HL-60 (cell line): Measurements from ENCODE around the gene MUC20.

ENCODE experiments used
- DNase-seq, 2 experiments: peaks; one replicate each; pipeline ENCODE4 v3.0.0-alpha.2; 2010 to 2020; ENCODE audit warnings: low read depth in 1 of 2, low spot score in 1 of 2
- H3K27ac ChIP-seq: fragments of 250-450 bp; sonication (Bioruptor Pico); replicated peaks from 2 replicates; pipeline ENCODE4 v1.5.1; 2020; ENCODE audit warnings: mild to moderate bottlenecking, moderate library complexity
- H3K27me3 ChIP-seq: fragments of 250-450 bp; sonication (Bioruptor Pico); 2 replicates; pipeline ENCODE4 v1.5.1; 2021; ENCODE audit warnings: mild to moderate bottlenecking, moderate library complexity; ENCODE audit not compliant: insufficient read depth, poor library complexity, severe bottlenecking
- H3K4me3 ChIP-seq: replicated peaks from 2 replicates; pipeline ENCODE4 v1.5.1; 2011; ENCODE audit warnings: mild to moderate bottlenecking, control low read depth, low read length; ENCODE audit not compliant: insufficient read depth
- GABPA ChIP-seq: IDR thresholded peaks from 2 replicates; pipeline ENCODE4 v1.6.1; 2012; ENCODE audit warnings: low read depth
- POLR2AphosphoS5 ChIP-seq: IDR thresholded peaks from 2 replicates; pipeline ENCODE4 v1.6.1; 2012; ENCODE audit warnings: low read depth
- SPI1 ChIP-seq: IDR thresholded peaks from 2 replicates; pipeline ENCODE4 v1.6.1; 2012; ENCODE audit warnings: low read depth, mild to moderate bottlenecking, borderline replicate concordance
- TF ChIP-seq, protein P1 (sequence below): IDR thresholded peaks from one replicate; pipeline ENCODE4 v1.5.1; 2011; ENCODE audit warnings: low read length, control low read depth, inconsistent platforms; ENCODE audit not compliant: insufficient read depth
- TF ChIP-seq, protein P2 (sequence below): IDR thresholded peaks from 2 replicates; pipeline ENCODE4 v1.6.1; 2012; ENCODE audit warnings: low read depth; ENCODE audit not compliant: insufficient replicate concordance

The MUC20 gene

DNA sequence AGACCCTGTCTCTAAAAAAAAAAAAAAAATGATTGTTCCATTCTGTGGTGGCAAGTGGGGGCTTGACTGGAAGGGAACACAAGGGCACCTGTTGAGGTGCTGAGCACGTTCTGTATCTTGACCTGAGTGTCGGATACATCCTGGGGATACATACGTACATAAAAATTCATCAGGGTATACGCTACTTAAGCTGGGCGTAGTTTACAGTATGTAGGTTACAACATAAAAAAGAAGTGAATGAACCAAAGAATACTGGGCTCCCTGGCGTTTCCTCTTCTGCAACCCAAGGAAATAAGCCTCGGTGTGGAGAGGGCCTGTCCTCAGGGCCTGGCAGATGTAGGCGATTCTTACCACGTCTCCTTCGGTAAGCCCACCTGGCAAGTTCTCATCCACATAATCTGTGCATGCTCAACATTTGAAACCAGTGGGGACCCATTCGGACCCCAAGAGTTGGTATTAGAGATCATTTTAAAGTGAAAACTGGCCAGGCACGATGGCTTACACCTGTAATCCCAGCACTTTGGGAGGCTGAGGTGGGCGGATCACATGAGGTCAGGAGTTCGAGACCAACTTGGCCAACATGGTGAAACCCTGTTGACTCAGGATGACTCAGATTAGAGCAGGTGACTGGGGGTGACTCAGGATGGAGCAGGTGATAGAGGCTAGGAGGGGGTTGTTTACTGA lies 5.1 kb upstream of the MUC20 start:
- TF ChIP-seq POLR2AphosphoS5 (no peak), GABPA (no peak), SPI1 (no peak)
- TF ChIP-seq, protein P1, sequence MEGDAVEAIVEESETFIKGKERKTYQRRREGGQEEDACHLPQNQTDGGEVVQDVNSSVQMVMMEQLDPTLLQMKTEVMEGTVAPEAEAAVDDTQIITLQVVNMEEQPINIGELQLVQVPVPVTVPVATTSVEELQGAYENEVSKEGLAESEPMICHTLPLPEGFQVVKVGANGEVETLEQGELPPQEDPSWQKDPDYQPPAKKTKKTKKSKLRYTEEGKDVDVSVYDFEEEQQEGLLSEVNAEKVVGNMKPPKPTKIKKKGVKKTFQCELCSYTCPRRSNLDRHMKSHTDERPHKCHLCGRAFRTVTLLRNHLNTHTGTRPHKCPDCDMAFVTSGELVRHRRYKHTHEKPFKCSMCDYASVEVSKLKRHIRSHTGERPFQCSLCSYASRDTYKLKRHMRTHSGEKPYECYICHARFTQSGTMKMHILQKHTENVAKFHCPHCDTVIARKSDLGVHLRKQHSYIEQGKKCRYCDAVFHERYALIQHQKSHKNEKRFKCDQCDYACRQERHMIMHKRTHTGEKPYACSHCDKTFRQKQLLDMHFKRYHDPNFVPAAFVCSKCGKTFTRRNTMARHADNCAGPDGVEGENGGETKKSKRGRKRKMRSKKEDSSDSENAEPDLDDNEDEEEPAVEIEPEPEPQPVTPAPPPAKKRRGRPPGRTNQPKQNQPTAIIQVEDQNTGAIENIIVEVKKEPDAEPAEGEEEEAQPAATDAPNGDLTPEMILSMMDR = no peak
- TF ChIP-seq, protein P2, sequence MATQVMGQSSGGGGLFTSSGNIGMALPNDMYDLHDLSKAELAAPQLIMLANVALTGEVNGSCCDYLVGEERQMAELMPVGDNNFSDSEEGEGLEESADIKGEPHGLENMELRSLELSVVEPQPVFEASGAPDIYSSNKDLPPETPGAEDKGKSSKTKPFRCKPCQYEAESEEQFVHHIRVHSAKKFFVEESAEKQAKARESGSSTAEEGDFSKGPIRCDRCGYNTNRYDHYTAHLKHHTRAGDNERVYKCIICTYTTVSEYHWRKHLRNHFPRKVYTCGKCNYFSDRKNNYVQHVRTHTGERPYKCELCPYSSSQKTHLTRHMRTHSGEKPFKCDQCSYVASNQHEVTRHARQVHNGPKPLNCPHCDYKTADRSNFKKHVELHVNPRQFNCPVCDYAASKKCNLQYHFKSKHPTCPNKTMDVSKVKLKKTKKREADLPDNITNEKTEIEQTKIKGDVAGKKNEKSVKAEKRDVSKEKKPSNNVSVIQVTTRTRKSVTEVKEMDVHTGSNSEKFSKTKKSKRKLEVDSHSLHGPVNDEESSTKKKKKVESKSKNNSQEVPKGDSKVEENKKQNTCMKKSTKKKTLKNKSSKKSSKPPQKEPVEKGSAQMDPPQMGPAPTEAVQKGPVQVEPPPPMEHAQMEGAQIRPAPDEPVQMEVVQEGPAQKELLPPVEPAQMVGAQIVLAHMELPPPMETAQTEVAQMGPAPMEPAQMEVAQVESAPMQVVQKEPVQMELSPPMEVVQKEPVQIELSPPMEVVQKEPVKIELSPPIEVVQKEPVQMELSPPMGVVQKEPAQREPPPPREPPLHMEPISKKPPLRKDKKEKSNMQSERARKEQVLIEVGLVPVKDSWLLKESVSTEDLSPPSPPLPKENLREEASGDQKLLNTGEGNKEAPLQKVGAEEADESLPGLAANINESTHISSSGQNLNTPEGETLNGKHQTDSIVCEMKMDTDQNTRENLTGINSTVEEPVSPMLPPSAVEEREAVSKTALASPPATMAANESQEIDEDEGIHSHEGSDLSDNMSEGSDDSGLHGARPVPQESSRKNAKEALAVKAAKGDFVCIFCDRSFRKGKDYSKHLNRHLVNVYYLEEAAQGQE = no peak
- no peak overlapping the region for H3K27ac ChIP-seq
- no peak overlapping the region for H3K4me3 ChIP-seq
- H3K27me3 ChIP-seq = peaks cover 7% of the 10 kb centered on the region
- DNase-seq = no peak

DNA sequence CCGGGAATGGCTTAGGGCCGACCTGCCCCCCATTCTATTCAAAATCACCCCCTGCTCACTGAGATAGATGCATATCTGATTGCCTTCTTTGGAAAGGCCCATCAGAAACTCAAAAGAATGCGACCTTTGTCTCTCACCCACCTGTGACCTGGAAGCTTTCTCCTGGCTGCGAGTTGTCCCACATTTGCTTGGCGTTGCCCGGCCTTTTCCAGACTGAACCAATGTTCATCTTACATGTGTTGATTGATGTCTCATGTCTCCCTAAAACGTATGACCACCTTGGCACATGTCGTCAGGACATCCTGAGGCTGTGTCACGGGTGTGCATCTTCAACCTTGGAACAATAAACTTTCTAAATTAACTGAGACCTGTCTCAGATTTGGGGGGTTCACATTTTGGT lies 3.4 kb upstream of the MUC20 start:
- no peak for DNase-seq
- Histone ChIP-seq H3K27me3 (peaks cover 7% of the 10 kb centered on the region), H3K4me3 (no peak overlapping the region), H3K27ac (no peak overlapping the region)
- TF ChIP-seq POLR2AphosphoS5 (no peak), SPI1 (no peak), GABPA (no peak)
- TF ChIP-seq, protein P1 = no peak
- TF ChIP-seq, protein P2 = no peak

DNA sequence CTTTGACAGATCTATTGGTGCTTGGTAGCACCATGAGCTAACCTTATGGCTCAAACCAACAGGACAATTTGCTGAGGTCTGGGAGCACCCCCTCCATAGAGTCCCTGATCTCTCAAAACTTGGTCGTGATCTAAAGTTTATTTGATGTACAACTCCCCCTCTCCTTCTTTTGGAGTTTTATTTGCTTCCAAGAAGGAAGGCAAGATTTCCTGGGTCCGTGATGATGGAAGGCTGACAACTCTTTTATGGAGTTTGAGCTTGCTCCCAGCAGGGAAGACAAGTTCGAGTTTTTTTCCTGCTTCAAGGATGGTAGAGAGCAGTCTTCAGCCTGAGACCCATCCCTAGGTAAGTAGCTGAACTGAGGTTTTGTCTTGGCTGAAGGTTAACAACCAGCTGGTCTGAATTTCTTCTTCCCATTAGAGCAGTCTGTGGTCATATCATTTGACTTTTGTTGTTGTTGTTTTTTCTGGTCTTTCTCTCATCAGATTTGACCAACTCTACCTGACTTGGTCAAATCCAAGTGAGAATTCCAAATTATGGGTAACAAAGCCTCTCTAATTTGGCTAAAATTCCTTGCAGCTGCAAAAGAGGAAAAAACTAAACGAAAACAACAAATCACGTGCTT lies 2.8 kb upstream of the MUC20 start:
- Histone ChIP-seq H3K27me3 (peaks cover 7% of the 10 kb centered on the region), H3K4me3 (no peak overlapping the region), H3K27ac (no peak overlapping the region)
- TF ChIP-seq, protein P1 = no peak
- TF ChIP-seq GABPA (no peak), POLR2AphosphoS5 (no peak), SPI1 (no peak)
- TF ChIP-seq, protein P2 = no peak
- no peak for DNase-seq
